ENCODE data around the gene SUPT16H.
A peak's percentile ranks its signal among the peaks of the same experiment; 100 is the strongest.

SUPT16H gene

DNA sequence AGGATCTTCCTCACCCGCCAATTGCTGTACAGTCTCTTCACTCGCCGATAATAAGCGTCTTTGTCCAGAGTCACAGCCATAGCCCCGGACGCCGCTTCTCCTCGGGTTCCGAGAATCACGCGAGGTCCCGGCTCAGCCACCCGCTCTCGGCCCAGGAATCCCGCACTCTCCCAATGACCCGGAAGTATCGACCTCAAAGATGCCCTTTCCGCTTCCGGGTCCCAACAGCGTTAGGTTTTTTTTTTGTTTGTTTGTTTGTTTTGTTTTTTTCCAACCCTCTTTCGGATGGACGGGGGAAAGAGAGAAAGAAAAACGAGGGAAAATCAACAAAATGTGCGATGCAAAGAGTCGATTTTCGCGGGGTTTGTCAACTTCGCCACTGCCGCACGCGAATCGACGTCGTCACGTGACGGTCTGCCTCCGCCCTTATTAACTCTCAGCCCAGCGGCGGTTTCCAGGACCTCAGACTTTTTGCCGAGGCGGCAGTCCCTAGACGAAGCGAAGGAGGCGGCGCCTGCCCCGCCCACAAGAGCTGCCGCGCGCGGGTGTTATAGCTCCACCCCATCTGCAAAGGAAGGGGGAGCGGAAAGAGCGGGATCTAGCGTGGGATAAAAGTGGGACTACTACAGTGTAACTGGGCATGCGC is at the start of gene SUPT16H:
TSS of gene SUPT16H (minus strand) at position 172 of the 646 bp plus-strand sequence. CDS start at position 80, 92 bp downstream.
- Mint-ChIP-seq H3K27ac (peak within 1 kb of the TSS; percentile 100), H3K4me1 (peaks cover 44% of the 10 kb centered on the region)

DNA sequence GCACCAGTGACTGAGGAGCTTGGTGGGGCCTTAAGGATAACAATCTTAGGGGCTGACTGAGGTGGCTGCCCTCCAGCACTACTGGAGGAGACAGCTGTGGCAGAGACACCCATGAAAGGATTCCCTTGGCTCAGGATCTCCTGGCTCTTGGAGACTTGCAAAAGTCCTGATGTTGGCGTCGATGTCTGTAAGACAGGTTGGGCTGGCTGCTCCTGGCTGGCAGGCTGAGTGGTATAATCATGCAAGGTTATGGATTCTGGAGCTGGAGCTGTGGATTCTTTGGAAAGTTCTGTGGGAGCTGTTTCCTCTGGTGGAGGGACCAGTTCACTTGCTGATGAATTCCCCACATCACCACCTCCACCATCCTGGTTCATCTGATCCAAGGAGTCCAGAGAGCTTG is 47.3 kb upstream of the SUPT16H start:
- H3K9me3 Mint-ChIP-seq: no peaks in the 10 kb centered on the region
- ATAC-seq: no peak

More for the DNA sequence above, at the start of gene SUPT16H:
- DNase-seq: peak; percentile 90 to 96
- no peaks in the 10 kb centered on the region for H3K27me3 Mint-ChIP-seq
- peak within 1 kb of the TSS; percentile 95 to 96 for H3K4me3 Mint-ChIP-seq
- ATAC-seq: peak; percentile 94
- no peaks in the 10 kb centered on the region for H3K9me3 Mint-ChIP-seq

DNA sequence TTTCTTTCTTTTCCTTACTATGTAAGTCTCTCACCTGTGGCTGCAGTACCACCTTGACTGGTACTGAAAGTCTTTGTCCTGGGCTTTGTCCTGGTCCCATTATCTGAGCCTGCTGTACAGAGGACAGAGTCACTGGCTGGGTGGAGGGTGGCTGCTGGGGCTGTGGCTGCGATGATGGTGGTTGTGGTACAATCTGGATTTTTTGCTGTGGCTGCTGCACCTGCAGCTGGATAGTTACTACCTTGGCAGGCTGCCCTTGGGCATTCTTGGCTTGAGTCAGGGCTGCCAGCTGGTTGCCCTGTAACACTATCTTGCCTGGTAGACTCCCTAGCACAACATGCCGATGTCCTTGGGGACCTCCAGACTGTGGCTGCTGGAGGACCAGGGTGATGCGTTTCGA is 45.1 kb upstream of the SUPT16H start:
- no peak for ATAC-seq
- H3K4me1 Mint-ChIP-seq: peaks cover 18% of the 10 kb centered on the region
- no peak overlapping the region for H3K27ac Mint-ChIP-seq
- H3K4me3 Mint-ChIP-seq: no peak overlapping the region
- no peak for DNase-seq
- no peaks in the 10 kb centered on the region for H3K9me3 Mint-ChIP-seq
- H3K27me3 Mint-ChIP-seq: no peaks in the 10 kb centered on the region

More for the DNA sequence above, 47.3 kb upstream of the SUPT16H start:
- Mint-ChIP-seq H3K4me1 (peaks cover 37% of the 10 kb centered on the region), H3K27ac (no peak overlapping the region), H3K4me3 (no peak overlapping the region), H3K27me3 (no peaks in the 10 kb centered on the region)
- no peak for DNase-seq

DNA sequence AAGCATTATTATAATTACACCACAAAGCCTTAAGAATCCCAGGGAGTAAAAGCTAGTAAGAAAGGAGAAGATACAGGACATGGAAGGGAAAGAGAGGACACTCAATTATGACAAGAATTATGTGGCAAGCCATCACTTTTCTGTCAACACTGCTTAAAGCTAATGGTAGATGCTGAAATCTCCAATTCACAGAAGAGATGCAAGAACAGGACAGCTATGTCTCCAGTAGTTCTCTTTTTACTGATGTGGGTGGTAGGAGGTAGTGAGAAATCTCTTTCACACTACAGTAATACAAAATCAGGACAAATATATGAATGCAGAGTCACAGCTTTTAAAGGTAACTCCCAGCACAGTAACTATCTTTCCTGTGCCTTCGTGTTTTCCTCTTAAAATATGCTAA is 42.9 kb upstream of the SUPT16H start:
- no peak for DNase-seq
- H3K4me1 Mint-ChIP-seq: peaks cover 5% of the 10 kb centered on the region
- H3K27me3 Mint-ChIP-seq: no peaks in the 10 kb centered on the region
- H3K9me3 Mint-ChIP-seq: no peaks in the 10 kb centered on the region
- H3K27ac Mint-ChIP-seq: no peak overlapping the region
- H3K4me3 Mint-ChIP-seq: no peak overlapping the region
- ATAC-seq: no peak

DNA sequence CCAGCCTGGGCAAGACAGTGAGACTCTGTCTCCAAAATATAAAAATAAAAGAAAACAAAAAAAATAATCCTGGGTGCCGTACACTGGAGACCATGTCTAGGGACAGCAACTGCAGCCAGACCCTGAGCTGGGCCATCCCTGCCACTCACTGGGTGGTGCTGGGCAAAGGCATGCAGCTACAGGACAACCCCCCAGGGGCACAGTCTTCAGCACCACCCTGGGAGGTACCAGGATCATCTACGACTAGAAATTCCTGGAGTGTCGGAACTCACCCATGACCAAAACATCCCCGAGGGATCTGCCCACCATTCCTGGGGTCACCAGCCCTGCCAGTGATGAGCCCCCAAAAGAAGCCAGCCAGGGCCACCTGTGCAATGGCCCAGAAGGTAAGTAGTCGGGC is 35.7 kb upstream of the SUPT16H start:
- no peak overlapping the region for H3K4me3 Mint-ChIP-seq
- H3K9me3 Mint-ChIP-seq: no peaks in the 10 kb centered on the region
- H3K4me1 Mint-ChIP-seq: peaks cover 11% of the 10 kb centered on the region
- H3K27me3 Mint-ChIP-seq: no peaks in the 10 kb centered on the region
- ATAC-seq (no peak), DNase-seq (no peak)
- H3K27ac Mint-ChIP-seq: peak overlapping the region; percentile 20 to 54

DNA sequence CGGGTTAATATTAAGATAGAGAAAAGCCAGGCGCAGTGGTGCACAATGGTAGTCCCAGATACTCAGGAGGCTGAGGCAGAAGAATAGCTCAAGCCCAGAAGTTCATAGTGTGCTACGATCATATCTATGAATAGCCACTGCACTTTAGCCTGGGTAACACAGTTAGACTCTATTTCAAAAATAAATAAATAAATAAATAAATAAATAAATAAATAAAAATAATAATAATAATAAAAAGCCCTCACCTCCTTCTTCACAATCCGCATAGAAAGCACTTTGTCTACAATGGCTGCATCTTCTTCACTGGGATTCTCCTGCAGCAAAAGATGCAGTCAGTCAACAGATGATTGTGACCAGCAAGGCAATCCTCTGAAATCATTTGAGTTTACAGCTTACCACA is 31.5 kb upstream of the SUPT16H start:
- DNase-seq (no peak), ATAC-seq (no peak)
- Mint-ChIP-seq H3K4me1 (peaks cover 24% of the 10 kb centered on the region), H3K27me3 (no peaks in the 10 kb centered on the region), H3K4me3 (no peak overlapping the region), H3K9me3 (no peaks in the 10 kb centered on the region), H3K27ac (peak overlapping the region in 1 of 2 donors; percentile 52)

DNA sequence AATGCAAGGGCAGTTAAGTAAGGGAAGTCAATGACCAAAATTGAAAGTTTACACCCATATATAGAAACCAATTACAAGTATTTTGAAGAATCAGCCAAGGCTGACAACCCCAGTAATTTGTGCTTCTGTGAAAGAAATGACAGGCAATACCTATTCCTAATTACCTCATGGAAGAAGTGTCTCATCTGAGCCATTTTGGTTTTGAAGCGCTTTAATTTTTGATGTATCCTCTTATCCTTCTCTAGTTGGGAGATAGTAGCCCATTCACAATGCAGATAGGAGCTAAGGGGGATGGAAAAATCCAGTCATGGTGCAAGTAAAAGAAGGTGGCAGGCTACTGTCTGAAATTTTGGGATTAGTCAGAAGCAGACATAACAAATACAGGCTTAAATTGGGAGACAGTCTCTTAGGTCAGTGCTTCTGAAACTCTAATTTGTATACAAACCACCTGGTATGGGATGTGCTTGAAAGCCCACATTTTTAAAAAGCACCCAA is 30.4 kb upstream of the SUPT16H start:
- Mint-ChIP-seq H3K4me1 (peaks cover 24% of the 10 kb centered on the region), H3K27me3 (no peaks in the 10 kb centered on the region), H3K9me3 (no peaks in the 10 kb centered on the region), H3K27ac (peak overlapping the region; percentile 97 to 98), H3K4me3 (peak overlapping the region; percentile 47 to 67)
- ATAC-seq (peak; percentile 96), DNase-seq (peak; percentile 10 to 28)

DNA sequence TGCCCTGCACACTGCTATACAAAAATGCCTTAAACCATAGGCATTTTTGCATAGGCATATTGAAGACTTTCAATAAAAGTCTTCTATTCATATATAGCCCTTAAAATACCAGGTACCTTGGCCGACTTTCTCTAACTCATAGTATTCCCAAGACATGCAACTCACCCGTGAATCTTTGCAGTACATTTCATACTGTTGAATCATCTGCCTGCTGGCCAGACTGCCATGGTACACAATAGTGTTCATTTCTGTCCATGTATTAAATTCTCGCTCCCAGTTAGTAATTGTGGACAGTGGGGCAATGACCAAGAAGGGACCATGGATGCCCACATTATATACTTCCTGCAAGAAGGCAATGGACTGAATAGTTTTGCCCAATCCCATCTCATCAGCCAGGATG is 24.3 kb upstream of the SUPT16H start:
- no peaks in the 10 kb centered on the region for H3K4me1 Mint-ChIP-seq
- H3K4me3 Mint-ChIP-seq: no peak overlapping the region
- ATAC-seq: no peak
- DNase-seq: no peak
- H3K27me3 Mint-ChIP-seq: no peaks in the 10 kb centered on the region
- H3K9me3 Mint-ChIP-seq: no peaks in the 10 kb centered on the region
- peak overlapping the region in 1 of 2 donors; percentile 53 for H3K27ac Mint-ChIP-seq

DNA sequence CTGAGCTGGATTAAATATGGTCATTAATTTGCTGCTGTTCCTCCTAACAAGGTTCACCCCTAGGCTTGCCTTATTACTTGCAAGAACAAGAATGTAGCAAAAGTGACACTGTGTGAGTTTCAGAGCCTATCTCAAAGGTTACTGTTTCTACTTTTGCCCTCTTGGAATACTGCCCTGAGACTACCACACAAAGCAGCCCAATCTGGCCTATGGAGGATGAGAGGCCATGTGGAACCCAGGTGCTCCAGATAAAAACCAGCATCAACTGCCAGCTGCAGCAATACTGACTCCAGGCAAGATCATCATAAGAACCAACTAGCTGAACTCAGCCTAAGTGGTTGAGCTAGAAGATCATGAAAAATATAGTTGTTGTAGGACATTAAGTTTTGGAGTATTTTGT is 22.4 kb upstream of the SUPT16H start:
- Mint-ChIP-seq H3K9me3 (no peaks in the 10 kb centered on the region), H3K27me3 (no peaks in the 10 kb centered on the region), H3K4me1 (no peaks in the 10 kb centered on the region), H3K4me3 (no peak overlapping the region), H3K27ac (no peak overlapping the region)
- ATAC-seq: no peak
- DNase-seq: no peak

DNA sequence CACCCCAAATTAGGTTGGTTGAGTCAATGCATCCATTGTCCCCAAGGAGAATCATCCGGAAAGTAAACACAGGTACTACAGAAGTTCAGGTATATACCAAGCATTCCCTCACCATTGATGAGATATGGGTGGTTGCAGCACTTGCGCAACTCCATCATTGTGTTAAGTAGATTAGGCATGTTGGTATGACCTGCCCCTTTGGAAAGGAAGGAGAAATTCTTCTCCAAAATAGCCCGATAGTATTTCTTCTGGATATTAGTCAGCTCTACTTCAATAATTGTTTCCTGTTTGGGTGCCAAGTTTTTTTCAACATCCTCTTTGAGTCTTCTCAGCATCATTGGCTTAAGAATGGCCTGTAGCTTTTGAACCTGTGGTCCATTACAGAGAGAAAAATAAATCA is 21.3 kb upstream of the SUPT16H start:
- H3K27ac Mint-ChIP-seq: no peak overlapping the region
- H3K4me1 Mint-ChIP-seq: no peaks in the 10 kb centered on the region
- DNase-seq: no peak
- no peak overlapping the region for H3K4me3 Mint-ChIP-seq
- H3K9me3 Mint-ChIP-seq: no peaks in the 10 kb centered on the region
- H3K27me3 Mint-ChIP-seq: no peaks in the 10 kb centered on the region
- ATAC-seq: no peak

DNA sequence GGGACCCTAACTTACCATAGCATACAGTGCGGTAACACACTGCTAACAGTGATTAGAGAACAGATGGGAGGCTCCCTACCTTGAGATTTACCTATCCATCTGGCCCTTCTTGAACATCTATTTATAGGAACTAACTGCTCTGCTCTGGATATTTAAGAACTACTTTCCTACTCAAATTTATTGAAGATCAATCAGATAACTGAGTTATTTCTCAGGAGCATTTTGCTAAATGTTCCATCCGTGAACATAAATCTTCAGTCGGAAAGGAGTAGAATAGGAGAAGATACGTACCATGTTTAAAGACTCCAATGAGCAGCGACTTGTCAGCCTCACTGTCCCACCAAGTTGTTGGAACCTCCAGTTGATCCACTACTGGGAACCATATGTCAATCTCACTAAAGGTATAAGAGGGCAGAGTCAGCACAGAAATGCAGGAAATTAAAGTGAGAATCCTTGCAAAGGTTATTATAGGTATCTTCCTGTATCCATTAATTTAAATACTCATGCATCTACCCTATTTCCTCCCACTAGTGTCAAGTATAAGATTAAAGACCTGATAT is 15.6 kb upstream of the SUPT16H start:
- Mint-ChIP-seq H3K4me1 (no peaks in the 10 kb centered on the region), H3K4me3 (no peak overlapping the region), H3K9me3 (no peaks in the 10 kb centered on the region), H3K27me3 (no peaks in the 10 kb centered on the region), H3K27ac (no peak overlapping the region)
- DNase-seq (no peak), ATAC-seq (no peak)

DNA sequence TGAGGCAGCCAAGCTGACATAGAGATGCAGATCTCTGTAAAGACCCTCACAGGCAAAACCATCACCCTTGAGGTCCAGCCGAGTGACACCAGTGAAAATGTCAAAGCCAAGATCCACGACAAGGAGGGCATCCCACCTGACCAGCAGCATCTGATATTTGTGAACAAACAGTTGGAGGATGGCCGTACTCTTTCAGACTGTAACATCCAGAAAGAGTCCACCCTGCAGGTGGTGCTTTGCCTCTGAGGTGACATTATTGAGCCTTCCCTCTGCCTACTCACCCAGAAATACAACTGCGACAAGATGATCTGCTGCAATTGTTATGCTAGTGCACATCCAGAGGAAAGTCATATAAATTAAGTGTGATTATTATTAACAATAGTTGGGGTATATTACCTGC is 15.1 kb upstream of the SUPT16H start:
- H3K27ac Mint-ChIP-seq: no peak overlapping the region
- H3K9me3 Mint-ChIP-seq: no peaks in the 10 kb centered on the region
- no peaks in the 10 kb centered on the region for H3K4me1 Mint-ChIP-seq
- DNase-seq (no peak), ATAC-seq (no peak)
- no peak overlapping the region for H3K4me3 Mint-ChIP-seq
- H3K27me3 Mint-ChIP-seq: no peaks in the 10 kb centered on the region

DNA sequence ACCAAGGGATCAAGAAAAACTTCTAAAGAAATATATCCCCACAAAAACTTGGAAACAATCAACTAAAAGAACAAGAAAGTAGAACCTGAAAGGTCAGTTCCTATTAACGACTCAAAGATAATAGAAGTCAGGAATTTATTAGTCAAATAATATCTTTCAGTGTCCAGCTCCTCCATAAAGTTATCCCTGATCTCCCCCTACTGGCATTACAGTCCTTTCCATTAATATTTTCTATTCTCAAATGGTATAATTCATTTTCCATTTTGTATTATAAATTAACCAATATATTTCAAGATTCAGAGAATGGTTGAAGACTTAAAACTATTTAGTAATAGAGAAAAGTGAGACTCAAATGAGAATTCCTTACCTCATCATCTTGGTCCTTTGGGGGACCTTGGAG is 11.6 kb upstream of the SUPT16H start:
- Mint-ChIP-seq H3K4me1 (no peaks in the 10 kb centered on the region), H3K9me3 (no peaks in the 10 kb centered on the region), H3K4me3 (no peak overlapping the region), H3K27ac (no peak overlapping the region), H3K27me3 (no peaks in the 10 kb centered on the region)
- DNase-seq (no peak), ATAC-seq (no peak)

DNA sequence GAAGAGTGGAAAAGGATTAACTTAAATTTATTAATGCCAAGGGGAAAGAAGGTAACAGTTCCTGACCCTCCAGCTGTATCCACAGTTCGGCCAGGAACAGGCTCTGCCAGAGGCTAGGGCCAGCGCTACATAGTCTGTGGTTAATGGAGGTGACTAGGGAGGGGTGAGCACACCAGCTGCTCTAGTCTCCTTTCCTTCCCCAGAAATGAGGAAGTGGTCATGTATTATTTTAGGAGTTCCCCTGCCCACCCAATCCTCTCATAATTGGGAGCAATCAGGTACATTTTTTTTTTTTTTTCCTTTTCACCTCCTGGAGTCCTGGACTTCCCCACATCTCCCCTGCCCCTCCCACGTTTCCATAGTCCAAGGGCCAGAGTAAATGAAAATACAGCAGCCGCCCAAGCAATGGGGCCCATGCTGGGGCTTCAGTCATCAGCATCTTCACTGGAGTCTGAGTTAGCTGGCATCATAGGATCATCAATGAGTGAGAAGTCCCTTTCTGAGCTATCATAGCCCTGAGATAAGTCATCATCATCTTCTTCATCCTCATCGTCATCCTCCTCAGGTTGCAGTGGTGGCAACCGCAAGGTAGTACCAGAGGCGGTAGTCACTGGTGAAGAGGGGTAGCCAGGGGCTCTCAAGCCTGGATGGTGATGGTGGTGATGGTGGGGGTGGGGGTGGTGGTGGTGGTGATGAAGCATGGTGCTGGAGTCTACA is 1.5 kb upstream of the SUPT16H start:
- ATAC-seq: no peak
- Mint-ChIP-seq H3K9me3 (no peaks in the 10 kb centered on the region), H3K4me1 (peaks cover 40% of the 10 kb centered on the region), H3K27me3 (no peaks in the 10 kb centered on the region), H3K27ac (peak overlapping the region in 1 of 2 donors; percentile 100), H3K4me3 (peak overlapping the region; percentile 51 to 95)
- DNase-seq: peak in 1 of 2 donors; percentile 24

DNA sequence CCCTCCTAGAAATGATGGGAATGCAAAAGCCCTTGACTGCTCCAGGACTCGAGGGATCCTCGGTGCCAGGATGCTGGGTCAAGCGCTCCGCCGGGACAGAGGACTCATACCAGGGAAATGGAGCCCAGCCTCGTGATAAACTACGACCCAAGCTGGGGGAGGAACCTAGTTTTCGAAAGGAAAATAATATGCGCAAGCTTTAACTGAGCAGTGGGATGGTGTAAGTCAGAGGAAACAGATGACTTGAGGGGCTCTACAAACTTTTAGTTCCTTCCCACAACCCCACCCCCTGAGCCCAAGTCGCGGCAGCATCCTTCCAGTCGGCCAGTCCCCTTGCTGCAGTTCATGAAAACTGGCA is 654 bp upstream of the SUPT16H start:
- Mint-ChIP-seq H3K27ac (peak overlapping the region; percentile 100), H3K27me3 (no peaks in the 10 kb centered on the region)

More for the DNA sequence above, 654 bp upstream of the SUPT16H start:
- DNase-seq: no peak
- H3K4me1 Mint-ChIP-seq: peaks cover 44% of the 10 kb centered on the region
- peak; percentile 71 for ATAC-seq
- H3K9me3 Mint-ChIP-seq: no peaks in the 10 kb centered on the region
- H3K4me3 Mint-ChIP-seq: peak overlapping the region; percentile 95 to 96

Measured in stimulated activated naive CD8-positive, alpha-beta T cell treated with anti-CD3 and anti-CD28 coated beads, Interleukin-15, amount 100 ng/mL, for 72 hours (primary cell).